HCT116 (cell line): Measurements from ENCODE around the gene NFE2L2.
"Not testable (repeated sequence)": the region's sequence is repeated elsewhere in the genome, so short reads cannot be mapped to it uniquely, and the experiment has no call there.

Source experiments
- CTCF ChIP-seq, 3 experiments: fragments of 200-600 bp in 1 of 3; sonication (generic) in 1 of 3; IDR thresholded peaks in 2 of 3; conservative IDR thresholded peaks in 1 of 3; 2 replicates each; pipeline ENCODE4 v1.5.1; 2012 to 2017; ENCODE audit warnings: low read depth in 2 of 3, low read length in 2 of 3, antibody characterized with exemption in 1 of 3, borderline replicate concordance in 1 of 3, control low read depth in 1 of 3, mild to moderate bottlenecking in 1 of 3, mixed read lengths in 1 of 3, mixed run types in 1 of 3, moderate library complexity in 1 of 3; ENCODE audit not compliant: insufficient read depth in 1 of 3
- EZH2 ChIP-seq: fragments of 200-600 bp; sonication (generic); IDR thresholded peaks from 2 replicates; pipeline ENCODE4 v1.6.1; 2017; ENCODE audit warnings: antibody characterized with exemption, mixed run types
- ZFX ChIP-seq: fragments of 450-650 bp; IDR thresholded peaks from 2 replicates; pipeline ENCODE4 v1.6.1; 2017
- TF ChIP-seq, protein P1 (sequence below): IDR thresholded peaks from 2 replicates; pipeline ENCODE4 v1.6.1; 2012; ENCODE audit warnings: low read depth

DNA sequence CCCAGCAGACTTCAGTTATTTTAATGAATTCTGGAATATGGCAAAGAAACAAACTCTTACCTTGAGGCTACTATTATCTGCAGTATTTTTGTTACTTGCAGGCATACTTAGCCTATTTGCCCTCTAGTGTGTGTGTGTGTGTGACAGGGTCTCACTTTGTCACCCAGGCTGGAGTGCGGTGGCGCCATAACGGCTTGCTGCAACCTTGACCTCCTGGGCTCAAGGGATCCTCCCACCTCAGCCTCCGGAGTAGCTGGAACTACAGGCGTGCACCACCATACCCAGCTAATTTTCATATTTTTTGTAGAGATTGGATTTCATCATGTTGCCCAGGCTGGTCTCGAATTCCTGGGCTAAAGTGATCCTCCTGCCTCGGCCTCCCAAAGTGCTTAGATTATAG lies 64.1 kb downstream of the NFE2L2 start:
- TF ChIP-seq, protein P1, sequence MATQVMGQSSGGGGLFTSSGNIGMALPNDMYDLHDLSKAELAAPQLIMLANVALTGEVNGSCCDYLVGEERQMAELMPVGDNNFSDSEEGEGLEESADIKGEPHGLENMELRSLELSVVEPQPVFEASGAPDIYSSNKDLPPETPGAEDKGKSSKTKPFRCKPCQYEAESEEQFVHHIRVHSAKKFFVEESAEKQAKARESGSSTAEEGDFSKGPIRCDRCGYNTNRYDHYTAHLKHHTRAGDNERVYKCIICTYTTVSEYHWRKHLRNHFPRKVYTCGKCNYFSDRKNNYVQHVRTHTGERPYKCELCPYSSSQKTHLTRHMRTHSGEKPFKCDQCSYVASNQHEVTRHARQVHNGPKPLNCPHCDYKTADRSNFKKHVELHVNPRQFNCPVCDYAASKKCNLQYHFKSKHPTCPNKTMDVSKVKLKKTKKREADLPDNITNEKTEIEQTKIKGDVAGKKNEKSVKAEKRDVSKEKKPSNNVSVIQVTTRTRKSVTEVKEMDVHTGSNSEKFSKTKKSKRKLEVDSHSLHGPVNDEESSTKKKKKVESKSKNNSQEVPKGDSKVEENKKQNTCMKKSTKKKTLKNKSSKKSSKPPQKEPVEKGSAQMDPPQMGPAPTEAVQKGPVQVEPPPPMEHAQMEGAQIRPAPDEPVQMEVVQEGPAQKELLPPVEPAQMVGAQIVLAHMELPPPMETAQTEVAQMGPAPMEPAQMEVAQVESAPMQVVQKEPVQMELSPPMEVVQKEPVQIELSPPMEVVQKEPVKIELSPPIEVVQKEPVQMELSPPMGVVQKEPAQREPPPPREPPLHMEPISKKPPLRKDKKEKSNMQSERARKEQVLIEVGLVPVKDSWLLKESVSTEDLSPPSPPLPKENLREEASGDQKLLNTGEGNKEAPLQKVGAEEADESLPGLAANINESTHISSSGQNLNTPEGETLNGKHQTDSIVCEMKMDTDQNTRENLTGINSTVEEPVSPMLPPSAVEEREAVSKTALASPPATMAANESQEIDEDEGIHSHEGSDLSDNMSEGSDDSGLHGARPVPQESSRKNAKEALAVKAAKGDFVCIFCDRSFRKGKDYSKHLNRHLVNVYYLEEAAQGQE, result not testable (repeated sequence)
- TF ChIP-seq CTCF (IDR thresholded peaks at IDR 0.05 in 2 of 3, conservative IDR thresholded peaks at IDR 0.05 in 1 of 3; ENCODE audit: borderline replicate concordance in 1 of 3, insufficient read depth in 1 of 3, low read depth in 2 of 3, low read length in 2 of 3); EZH2; ZFX: not testable (repeated sequence)
